Esophagus muscularis mucosa (tissue), 3 donors: ENCODE data around the gene SNUPN.

Experiments
- CTCF ChIP-seq, 3 experiments: fragments of 200-600 bp in 2 of 3; fragments of 450-650 bp in 1 of 3; sonication (generic) in 2 of 3; IDR thresholded peaks; one replicate each; pipeline ENCODE4 v1.5.1; 2017 to 2019; ENCODE audit warnings: antibody characterized with exemption in 3 of 3, mild to moderate bottlenecking in 2 of 3, moderate library complexity in 1 of 3
- POLR2A ChIP-seq: fragments of 450-650 bp; IDR thresholded peaks from one replicate; pipeline ENCODE4 v1.6.1; 2017; ENCODE audit warnings: antibody characterized with exemption, moderate library complexity, mild to moderate bottlenecking, low read depth

GRCh38 chr15:75656813-75657212 is 31.3 kb upstream of the SNUPN start:
- TF ChIP-seq CTCF (IDR thresholded peaks at IDR 0.05): no peak
- TF ChIP-seq POLR2A: no peak
